Measurements from ENCODE around the gene AR.

The AR gene

GRCh38 chrX:67582436-67582835, 38.6 kb downstream of the AR start:
- Histone ChIP-seq H3K4ac (ENCODE audit: low read depth, low read length) (no peak overlapping the region), H2AK5ac (ENCODE audit: low read length) (no peak overlapping the region), H3K56ac (ENCODE audit: low read length) (no peak overlapping the region), H2BK15ac (replicated peaks; ENCODE audit: low read depth) (no peak overlapping the region), H4K8ac (ENCODE audit: low read depth, low read length) (no peak overlapping the region), H3K36me3 (ENCODE audit: control insufficient read depth, insufficient read depth, low read length) (no peaks in the 10 kb centered on the region), H3K4me1 (ENCODE audit: control insufficient read depth, low read depth, low read length) (no peaks in the 10 kb centered on the region), H3K18ac (ENCODE audit: low read length) (no peak overlapping the region), H3K9ac (ENCODE audit: low read length) (no peak overlapping the region), H3K23ac (ENCODE audit: low read length) (no peak overlapping the region), H3K27ac (ENCODE audit: low read depth, low read length) (no peak overlapping the region), H4K5ac (ENCODE audit: low read length) (no peak overlapping the region), H3K79me2 (ENCODE audit: control insufficient read depth, insufficient read depth, low read length) (no peaks in the 10 kb centered on the region), H3K4me3 (ENCODE audit: low read length) (no peak overlapping the region), H2BK120ac (ENCODE audit: low read depth, low read length) (no peak overlapping the region), H3K79me1 (ENCODE audit: low read length) (no peaks in the 10 kb centered on the region), H3K4me2 (ENCODE audit: low read length) (no peak overlapping the region), H3K27me3 (ENCODE audit: insufficient read depth, low read length, poor library complexity) (no peaks in the 10 kb centered on the region), H2BK5ac (ENCODE audit: low read length) (no peak overlapping the region)
- no CpG with 5 or more reads among the region's 4 CpGs for WGBS (ENCODE audit: extremely low coverage, insufficient coverage, low lambda C conversion rate)
- DNase-seq = no peak

GRCh38 chrX:67583171-67583570, 39.4 kb downstream of the AR start:
- H3K4ac ChIP-seq (ENCODE audit: low read depth, low read length) = no peak overlapping the region
- no peak overlapping the region for H2BK120ac ChIP-seq (ENCODE audit: low read depth, low read length)
- DNase-seq = no peak
- WGBS (ENCODE audit: extremely low coverage, insufficient coverage, low lambda C conversion rate) = no CpG with 5 or more reads among the region's 1 CpG
- no peak overlapping the region for H3K56ac ChIP-seq (ENCODE audit: low read length)
- H2AK5ac ChIP-seq (ENCODE audit: low read length) = no peak overlapping the region
- no peak overlapping the region for H3K4me3 ChIP-seq (ENCODE audit: low read length)
- H2BK15ac ChIP-seq (replicated peaks; ENCODE audit: low read depth) = no peak overlapping the region
- H3K79me1 ChIP-seq (ENCODE audit: low read length) = no peaks in the 10 kb centered on the region
- H3K18ac ChIP-seq (ENCODE audit: low read length) = no peak overlapping the region
- no peak overlapping the region for H3K23ac ChIP-seq (ENCODE audit: low read length)
- no peaks in the 10 kb centered on the region for H3K79me2 ChIP-seq (ENCODE audit: control insufficient read depth, insufficient read depth, low read length)
- H4K8ac ChIP-seq (ENCODE audit: low read depth, low read length) = no peak overlapping the region
- no peaks in the 10 kb centered on the region for H3K36me3 ChIP-seq (ENCODE audit: control insufficient read depth, insufficient read depth, low read length)
- no peak overlapping the region for H3K9ac ChIP-seq (ENCODE audit: low read length)
- H4K5ac ChIP-seq (ENCODE audit: low read length) = no peak overlapping the region
- H3K4me1 ChIP-seq (ENCODE audit: control insufficient read depth, low read depth, low read length) = no peaks in the 10 kb centered on the region
- no peak overlapping the region for H3K27ac ChIP-seq (ENCODE audit: low read depth, low read length)
- H2BK5ac ChIP-seq (ENCODE audit: low read length) = no peak overlapping the region
- H3K27me3 ChIP-seq (ENCODE audit: insufficient read depth, low read length, poor library complexity) = no peaks in the 10 kb centered on the region
- no peak overlapping the region for H3K4me2 ChIP-seq (ENCODE audit: low read length)

- H3K56ac ChIP-seq (ENCODE audit: low read length) = no peak overlapping the region
- H2BK15ac ChIP-seq (replicated peaks; ENCODE audit: low read depth) = no peak overlapping the region
- H3K27ac ChIP-seq (ENCODE audit: low read depth, low read length) = no peak overlapping the region
- no peak overlapping the region for H3K18ac ChIP-seq (ENCODE audit: low read length)
- H4K5ac ChIP-seq (ENCODE audit: low read length) = no peak overlapping the region
- H3K23ac ChIP-seq (ENCODE audit: low read length) = no peak overlapping the region
- H2BK120ac ChIP-seq (ENCODE audit: low read depth, low read length) = no peak overlapping the region
- DNase-seq = no peak
- no peak overlapping the region for H2AK5ac ChIP-seq (ENCODE audit: low read length)
- no CpG with 5 or more reads among the region's 3 CpGs for WGBS (ENCODE audit: extremely low coverage, insufficient coverage, low lambda C conversion rate)
- no peaks in the 10 kb centered on the region for H3K79me1 ChIP-seq (ENCODE audit: low read length)
- H3K36me3 ChIP-seq (ENCODE audit: control insufficient read depth, insufficient read depth, low read length) = no peaks in the 10 kb centered on the region
- H3K27me3 ChIP-seq (ENCODE audit: insufficient read depth, low read length, poor library complexity) = no peaks in the 10 kb centered on the region
- no peak overlapping the region for H2BK5ac ChIP-seq (ENCODE audit: low read length)
- H3K4ac ChIP-seq (ENCODE audit: low read depth, low read length) = no peak overlapping the region
- H3K4me1 ChIP-seq (ENCODE audit: control insufficient read depth, low read depth, low read length) = no peaks in the 10 kb centered on the region
- H3K9ac ChIP-seq (ENCODE audit: low read length) = no peak overlapping the region
- H3K4me3 ChIP-seq (ENCODE audit: low read length) = no peak overlapping the region
- no peaks in the 10 kb centered on the region for H3K79me2 ChIP-seq (ENCODE audit: control insufficient read depth, insufficient read depth, low read length)
- H3K4me2 ChIP-seq (ENCODE audit: low read length) = no peak overlapping the region
- H4K8ac ChIP-seq (ENCODE audit: low read depth, low read length) = no peak overlapping the region
These were observed 41.6 kb downstream of the AR start for GRCh38 chrX:67585401-67585800.

- H3K79me1 ChIP-seq (ENCODE audit: low read length) = no peaks in the 10 kb centered on the region
- no CpG with 5 or more reads among the region's 3 CpGs for WGBS (ENCODE audit: extremely low coverage, insufficient coverage, low lambda C conversion rate)
These were observed 44.3 kb downstream of the AR start for GRCh38 chrX:67587946-67588624.

GRCh38 chrX:67596839-67597790, 53.3 kb downstream of the AR start:
- H2AK5ac ChIP-seq (ENCODE audit: low read length) = no peak overlapping the region
- H3K4me3 ChIP-seq (ENCODE audit: low read length) = no peak overlapping the region
- H3K4me2 ChIP-seq (ENCODE audit: low read length) = no peak overlapping the region
- H2BK15ac ChIP-seq (replicated peaks; ENCODE audit: low read depth) = no peak overlapping the region
- no peak overlapping the region for H3K18ac ChIP-seq (ENCODE audit: low read length)
- H3K27ac ChIP-seq (ENCODE audit: low read depth, low read length) = no peak overlapping the region
- no peaks in the 10 kb centered on the region for H3K79me2 ChIP-seq (ENCODE audit: control insufficient read depth, insufficient read depth, low read length)
- no peaks in the 10 kb centered on the region for H3K27me3 ChIP-seq (ENCODE audit: insufficient read depth, low read length, poor library complexity)
- H3K36me3 ChIP-seq (ENCODE audit: control insufficient read depth, insufficient read depth, low read length) = no peaks in the 10 kb centered on the region
- no peak overlapping the region for H3K4ac ChIP-seq (ENCODE audit: low read depth, low read length)
- H3K56ac ChIP-seq (ENCODE audit: low read length) = no peak overlapping the region
- H4K5ac ChIP-seq (ENCODE audit: low read length) = no peak overlapping the region
- H3K79me1 ChIP-seq (ENCODE audit: low read length) = no peaks in the 10 kb centered on the region
- no peak overlapping the region for H4K8ac ChIP-seq (ENCODE audit: low read depth, low read length)
- no peak overlapping the region for H2BK120ac ChIP-seq (ENCODE audit: low read depth, low read length)
- H3K4me1 ChIP-seq (ENCODE audit: control insufficient read depth, low read depth, low read length) = no peaks in the 10 kb centered on the region
- no peak overlapping the region for H3K23ac ChIP-seq (ENCODE audit: low read length)
- H2BK5ac ChIP-seq (ENCODE audit: low read length) = no peak overlapping the region
- H3K9ac ChIP-seq (ENCODE audit: low read length) = no peak overlapping the region
- no peak for DNase-seq
- WGBS (ENCODE audit: extremely low coverage, insufficient coverage, low lambda C conversion rate) = no CpG with 5 or more reads among the region's 3 CpGs

More at GRCh38 chrX:67587946-67588624, 44.3 kb downstream of the AR start:
- Histone ChIP-seq H3K18ac (ENCODE audit: low read length) (no peak overlapping the region), H3K9ac (ENCODE audit: low read length) (no peak overlapping the region), H3K79me2 (ENCODE audit: control insufficient read depth, insufficient read depth, low read length) (no peaks in the 10 kb centered on the region), H2AK5ac (ENCODE audit: low read length) (no peak overlapping the region), H2BK15ac (replicated peaks; ENCODE audit: low read depth) (no peak overlapping the region), H3K56ac (ENCODE audit: low read length) (no peak overlapping the region), H2BK120ac (ENCODE audit: low read depth, low read length) (no peak overlapping the region), H3K4me1 (ENCODE audit: control insufficient read depth, low read depth, low read length) (no peaks in the 10 kb centered on the region), H4K5ac (ENCODE audit: low read length) (no peak overlapping the region), H3K23ac (ENCODE audit: low read length) (no peak overlapping the region), H2BK5ac (ENCODE audit: low read length) (no peak overlapping the region), H3K36me3 (ENCODE audit: control insufficient read depth, insufficient read depth, low read length) (no peaks in the 10 kb centered on the region), H3K4me3 (ENCODE audit: low read length) (no peak overlapping the region), H4K8ac (ENCODE audit: low read depth, low read length) (no peak overlapping the region), H3K27me3 (ENCODE audit: insufficient read depth, low read length, poor library complexity) (no peaks in the 10 kb centered on the region), H3K4ac (ENCODE audit: low read depth, low read length) (no peak overlapping the region), H3K27ac (ENCODE audit: low read depth, low read length) (no peak overlapping the region), H3K4me2 (ENCODE audit: low read length) (no peak overlapping the region)
- no peak for DNase-seq
